Suprapubic skin (tissue), 4 donors: ENCODE results near the gene CRYZ.

ENCODE experiments used
- POLR2A ChIP-seq, 2 donors: fragments of 450-650 bp; IDR thresholded peaks; one replicate each; pipeline ENCODE4 v1.6.1; 2017; ENCODE audit warnings: antibody characterized with exemption in 2 of 2, mild to moderate bottlenecking in 2 of 2, moderate library complexity in 2 of 2
- POLR2AphosphoS5 ChIP-seq, 3 donors: sonication (generic); formaldehyde crosslinking; IDR thresholded peaks; one replicate each; pipeline ENCODE4 v1.6.1; 2017; ENCODE audit warnings: antibody characterized with exemption in 3 of 3
- TF ChIP-seq, protein P1 (sequence below), 2 donors: fragments of 200-600 bp in 1 of 2; fragments of 450-650 bp in 1 of 2; sonication (generic) in 1 of 2; IDR thresholded peaks; one replicate each; pipeline ENCODE4 v1.5.1; 2016 to 2019; ENCODE audit warnings: antibody characterized with exemption in 2 of 2, mild to moderate bottlenecking in 1 of 2, moderate library complexity in 1 of 2

GRCh38 chr1:74763807-74764206 lies 31.0 kb upstream of the CRYZ start:
- TF ChIP-seq, protein P1, sequence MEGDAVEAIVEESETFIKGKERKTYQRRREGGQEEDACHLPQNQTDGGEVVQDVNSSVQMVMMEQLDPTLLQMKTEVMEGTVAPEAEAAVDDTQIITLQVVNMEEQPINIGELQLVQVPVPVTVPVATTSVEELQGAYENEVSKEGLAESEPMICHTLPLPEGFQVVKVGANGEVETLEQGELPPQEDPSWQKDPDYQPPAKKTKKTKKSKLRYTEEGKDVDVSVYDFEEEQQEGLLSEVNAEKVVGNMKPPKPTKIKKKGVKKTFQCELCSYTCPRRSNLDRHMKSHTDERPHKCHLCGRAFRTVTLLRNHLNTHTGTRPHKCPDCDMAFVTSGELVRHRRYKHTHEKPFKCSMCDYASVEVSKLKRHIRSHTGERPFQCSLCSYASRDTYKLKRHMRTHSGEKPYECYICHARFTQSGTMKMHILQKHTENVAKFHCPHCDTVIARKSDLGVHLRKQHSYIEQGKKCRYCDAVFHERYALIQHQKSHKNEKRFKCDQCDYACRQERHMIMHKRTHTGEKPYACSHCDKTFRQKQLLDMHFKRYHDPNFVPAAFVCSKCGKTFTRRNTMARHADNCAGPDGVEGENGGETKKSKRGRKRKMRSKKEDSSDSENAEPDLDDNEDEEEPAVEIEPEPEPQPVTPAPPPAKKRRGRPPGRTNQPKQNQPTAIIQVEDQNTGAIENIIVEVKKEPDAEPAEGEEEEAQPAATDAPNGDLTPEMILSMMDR (IDR thresholded peaks at IDR 0.05): no peak
- TF ChIP-seq POLR2A (IDR thresholded peaks at IDR 0.05): no peak
- TF ChIP-seq POLR2AphosphoS5 (IDR thresholded peaks at IDR 0.05): no peak
